Activated B cell treated with CpG ODN at 0.5 μM for 24 hours (primary cell): Measurements from ENCODE around the gene FURIN. TPM values are rescaled to one million over a fixed set of nuclear protein-coding genes. Genes with fewer than 3 reads are reported as not detected.

Experiments
- ATAC-seq: fragments of 200-7000 bp; cut with Tn5 transposase; one replicate; pipeline ENCODE4 v1.10.0; 2021; ENCODE audit warnings: low read depth, mild to moderate bottlenecking, moderate library complexity
- CTCF ChIA-PET: fragments of 350-600 bp; sonication (Branson Sonifier 250); formaldehyde crosslinking; loops from one replicate; lab custom pipeline; 2021; ENCODE audit warnings: antibody characterized with exemption; lab: Charles Lee
- POLR2A ChIA-PET: fragments of 350-600 bp; sonication (Branson Sonifier 250); formaldehyde crosslinking; loops from one replicate; lab custom pipeline; 2021; ENCODE audit warnings: antibody characterized with exemption; lab: Charles Lee
- DNase-seq: peaks from one replicate; pipeline ENCODE4 v3.0.0; 2022
- H3K27ac Mint-ChIP-seq: one replicate; pipeline ENCODE4 v1.8.0; 2020; ENCODE audit warnings: mixed read lengths
- H3K27me3 Mint-ChIP-seq: one replicate; pipeline ENCODE4 v1.8.0; 2021; ENCODE audit warnings: mixed read lengths
- H3K36me3 Mint-ChIP-seq: one replicate; pipeline ENCODE4 v1.8.0; 2021; ENCODE audit warnings: low read depth, mixed read lengths
- H3K4me1 Mint-ChIP-seq: one replicate; pipeline ENCODE4 v1.8.0; 2021; ENCODE audit warnings: mixed read lengths
- H3K4me3 Mint-ChIP-seq: one replicate; pipeline ENCODE4 v1.8.0; 2020; ENCODE audit warnings: mild to moderate bottlenecking, mixed read lengths
- H3K9me3 Mint-ChIP-seq: one replicate; pipeline ENCODE4 v1.8.0; 2020; ENCODE audit warnings: mixed read lengths
- intact Hi-C: fragments of 100-400 bp; cut with micrococcal nuclease; formaldehyde crosslinking; loops from one replicate; pipeline ENCODE4 v1.15.1; 2024
- total RNA-seq: library from RNA; stranded (reverse); gene quantifications from 2 replicates; pipeline ENCODE4 v1.2.3, GENCODE V29; 2022
- TF ChIP-seq, protein P1 (sequence below): fragments of 200-600 bp; IDR thresholded peaks from one replicate; pipeline ENCODE4 v1.8.0; 2022; ENCODE audit warnings: antibody characterized with exemption, mild to moderate bottlenecking

FURIN gene
- total RNA-seq, 1 donor from 2014 or later, result 46.5 TPM

DNA sequence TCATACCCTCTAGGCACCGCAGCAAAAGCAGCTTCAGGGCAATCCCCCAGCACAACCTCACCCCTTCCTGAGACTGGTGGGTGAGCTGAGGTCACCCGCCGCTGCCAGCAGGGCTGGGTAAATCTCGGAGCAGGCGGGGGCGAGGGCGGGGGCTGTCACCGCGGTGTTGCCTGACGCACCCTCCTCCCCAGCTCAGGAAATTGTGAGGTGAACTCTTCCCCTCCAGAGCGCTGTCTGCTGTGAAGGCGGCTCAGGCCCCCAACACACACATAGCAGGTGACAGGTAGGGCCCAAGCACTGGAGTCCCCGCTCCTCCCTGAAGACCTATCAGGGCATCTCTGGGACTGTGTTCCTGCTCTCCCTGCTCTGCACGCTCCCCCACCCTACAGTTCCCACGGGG lies 30.2 kb upstream of the FURIN start:
- intact Hi-C loops, result loop anchor here (1.0 to 2.0 kb wide), 3 partner anchors 9 to 15 kb away; no protein-coding TSS in a partner anchor
- Mint-ChIP-seq H3K27ac (no peak overlapping the region), H3K4me3 (peak overlapping the region; percentile 62), H3K4me1 (peaks cover 39% of the 10 kb centered on the region), H3K36me3 (no peaks in the 10 kb centered on the region), H3K27me3 (no peaks in the 10 kb centered on the region), H3K9me3 (no peaks in the 10 kb centered on the region)
- ATAC-seq, result peak; percentile 89
- POLR2A ChIA-PET, result interaction anchor here (0.6 to 2.9 kb wide), 12 partner anchors 8 to 190 kb away, joined by 3 to 15 read pairs (median 5); partner anchors contain the start of gene BLM
- TF ChIP-seq, protein P1, sequence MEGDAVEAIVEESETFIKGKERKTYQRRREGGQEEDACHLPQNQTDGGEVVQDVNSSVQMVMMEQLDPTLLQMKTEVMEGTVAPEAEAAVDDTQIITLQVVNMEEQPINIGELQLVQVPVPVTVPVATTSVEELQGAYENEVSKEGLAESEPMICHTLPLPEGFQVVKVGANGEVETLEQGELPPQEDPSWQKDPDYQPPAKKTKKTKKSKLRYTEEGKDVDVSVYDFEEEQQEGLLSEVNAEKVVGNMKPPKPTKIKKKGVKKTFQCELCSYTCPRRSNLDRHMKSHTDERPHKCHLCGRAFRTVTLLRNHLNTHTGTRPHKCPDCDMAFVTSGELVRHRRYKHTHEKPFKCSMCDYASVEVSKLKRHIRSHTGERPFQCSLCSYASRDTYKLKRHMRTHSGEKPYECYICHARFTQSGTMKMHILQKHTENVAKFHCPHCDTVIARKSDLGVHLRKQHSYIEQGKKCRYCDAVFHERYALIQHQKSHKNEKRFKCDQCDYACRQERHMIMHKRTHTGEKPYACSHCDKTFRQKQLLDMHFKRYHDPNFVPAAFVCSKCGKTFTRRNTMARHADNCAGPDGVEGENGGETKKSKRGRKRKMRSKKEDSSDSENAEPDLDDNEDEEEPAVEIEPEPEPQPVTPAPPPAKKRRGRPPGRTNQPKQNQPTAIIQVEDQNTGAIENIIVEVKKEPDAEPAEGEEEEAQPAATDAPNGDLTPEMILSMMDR, result no peak
- CTCF ChIA-PET, result interaction anchor here (1.0 to 1.3 kb wide), 3 partner anchors 33 to 94 kb away, joined by 3 to 5 read pairs (median 4); partner anchors contain the start of gene HDDC3
- DNase-seq, result peak; percentile 64

DNA sequence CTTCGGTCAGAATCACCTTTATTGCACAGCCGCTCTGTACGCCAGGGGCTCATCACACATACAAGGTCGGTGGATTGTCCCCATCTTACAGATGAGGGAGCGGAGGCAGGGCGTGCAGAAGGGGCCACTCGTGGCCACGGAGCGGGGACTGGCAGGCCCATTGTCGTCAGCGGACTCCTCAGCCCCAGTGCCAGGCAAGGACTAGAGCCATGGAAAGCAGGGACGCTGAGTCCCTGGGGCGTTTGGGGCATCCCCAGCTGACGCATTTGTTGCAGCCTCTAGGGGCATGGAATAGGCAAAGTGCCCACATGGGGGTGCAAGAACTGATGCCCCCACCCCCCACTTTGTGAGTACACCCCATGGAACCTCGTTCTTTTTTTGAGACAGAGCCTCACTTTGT lies 29.8 kb upstream of the FURIN start:
- TF ChIP-seq, protein P1, result no peak
- Mint-ChIP-seq H3K36me3 (no peaks in the 10 kb centered on the region), H3K4me1 (peaks cover 41% of the 10 kb centered on the region), H3K4me3 (peak overlapping the region; percentile 62), H3K9me3 (no peaks in the 10 kb centered on the region), H3K27ac (no peak overlapping the region), H3K27me3 (no peaks in the 10 kb centered on the region)
- ChIA-PET POLR2A (interaction anchor here (0.6 to 2.9 kb wide), 13 partner anchors 9 to 321 kb away, joined by 3 to 15 read pairs (median 5); partner anchors contain the start of gene BLM), CTCF (interaction anchor here (1.0 to 1.3 kb wide), 4 partner anchors 29 to 93 kb away, joined by 3 to 5 read pairs (median 4); partner anchors contain the start of gene HDDC3)
- intact Hi-C loops, result loop anchor here (1.0 to 2.0 kb wide), 3 partner anchors 9 to 14 kb away; no protein-coding TSS in a partner anchor
- ATAC-seq (peak; percentile 26), DNase-seq (no peak)

DNA sequence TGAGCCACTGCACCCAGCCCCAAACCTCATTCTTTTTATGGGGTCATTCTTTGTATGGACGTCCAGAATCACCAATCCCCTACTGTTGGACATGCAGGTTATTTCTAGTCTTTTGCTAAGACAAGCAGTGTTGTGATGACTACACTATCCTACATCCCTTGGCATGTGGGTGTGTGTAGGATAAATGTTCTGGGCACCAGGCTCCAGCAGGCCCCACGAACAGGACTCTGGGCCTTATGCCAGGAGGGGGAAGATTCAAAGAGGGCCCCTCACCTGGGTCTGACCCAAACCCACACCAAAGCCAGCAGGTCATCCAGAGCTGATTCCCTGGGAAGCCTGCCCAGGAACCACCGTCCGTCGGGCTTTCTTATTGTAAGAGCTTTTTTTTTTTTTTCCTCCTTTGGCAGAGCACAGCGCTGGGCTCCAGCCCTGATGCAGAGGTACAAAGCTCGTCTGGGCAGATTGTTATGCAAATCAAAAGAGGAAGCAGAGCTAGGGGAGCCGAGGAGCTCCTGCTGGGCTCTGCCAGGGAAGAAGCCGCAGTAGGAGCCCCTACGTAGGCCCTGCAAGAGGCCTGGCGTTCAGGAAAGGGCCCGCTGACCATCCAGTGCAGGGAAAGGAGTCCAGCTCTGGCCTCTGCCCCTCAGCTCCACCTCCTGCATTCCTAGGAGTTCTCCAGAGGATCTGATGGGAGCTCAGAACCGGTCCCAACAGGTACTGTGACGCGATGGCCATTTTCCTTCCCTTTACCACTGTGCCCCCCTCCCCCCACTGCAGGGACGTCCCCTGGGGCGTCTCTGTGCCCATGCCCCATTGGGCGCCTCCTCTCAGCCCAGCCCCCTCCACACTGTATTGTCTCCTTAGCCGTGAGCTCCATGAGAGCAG lies 29.0 kb upstream of the FURIN start:
- POLR2A ChIA-PET, result interaction anchor here (0.6 to 2.9 kb wide), 11 partner anchors 8 to 648 kb away, joined by 3 to 15 read pairs (median 6); no protein-coding TSS in a partner anchor
- no peaks in the 10 kb centered on the region for H3K27me3 Mint-ChIP-seq
- intact Hi-C loops, result loop anchor here (2.0 kb wide), 2 partner anchors 13 to 15 kb away; no protein-coding TSS in a partner anchor
- H3K9me3 Mint-ChIP-seq, result no peaks in the 10 kb centered on the region
- H3K27ac Mint-ChIP-seq, result no peak overlapping the region
- peak overlapping the region; percentile 55 for H3K4me3 Mint-ChIP-seq
- H3K36me3 Mint-ChIP-seq, result no peaks in the 10 kb centered on the region
- peaks cover 45% of the 10 kb centered on the region for H3K4me1 Mint-ChIP-seq
- TF ChIP-seq, protein P1, result no peak
- DNase-seq (no peak), ATAC-seq (peak; percentile 62)
- CTCF ChIA-PET, result interaction anchor here (1.1 to 1.2 kb wide), 5 partner anchors 21 to 47 kb away, joined by 3 to 5 read pairs (median 3); no protein-coding TSS in a partner anchor

DNA sequence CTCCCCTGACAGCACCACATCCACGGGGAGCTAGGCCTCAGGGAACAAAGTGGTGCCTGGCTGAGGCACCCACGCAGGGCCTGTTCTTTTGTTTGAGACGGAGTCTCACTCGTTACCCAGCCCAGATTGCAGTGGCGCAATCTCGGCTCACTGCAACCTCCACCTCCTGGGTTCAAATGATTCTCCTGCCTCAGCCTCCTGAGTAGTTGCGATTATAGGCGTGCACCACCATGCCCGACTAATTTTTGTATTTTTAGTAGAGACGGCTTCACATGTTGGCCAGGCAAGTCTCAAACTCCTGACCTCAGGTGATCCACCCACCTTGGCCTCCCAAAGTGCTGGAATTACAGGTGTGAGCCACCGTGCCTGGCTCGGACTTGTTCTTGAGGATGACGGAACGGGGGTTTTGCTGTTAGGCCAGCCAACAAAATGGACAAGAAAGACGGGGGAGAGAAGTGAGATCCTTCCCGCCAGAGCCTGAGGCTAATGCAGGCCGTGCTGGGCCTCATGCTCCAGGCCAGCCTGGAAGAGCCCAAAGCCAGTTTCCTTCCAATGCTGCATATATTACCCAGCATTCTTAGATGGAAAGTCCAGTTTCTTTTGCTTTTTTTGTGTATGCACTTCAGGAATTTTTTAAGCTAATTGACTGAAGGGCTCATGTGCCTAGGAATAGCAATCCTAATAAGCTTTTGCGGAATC lies 28.1 kb upstream of the FURIN start:
- TF ChIP-seq, protein P1, result no peak
- H3K27me3 Mint-ChIP-seq, result no peaks in the 10 kb centered on the region
- H3K4me3 Mint-ChIP-seq, result no peak overlapping the region
- H3K4me1 Mint-ChIP-seq, result peaks cover 49% of the 10 kb centered on the region
- ChIA-PET POLR2A (interaction anchor here (0.9 to 1.9 kb wide), 4 partner anchors 11 to 44 kb away, joined by 3 to 14 read pairs (median 7); no protein-coding TSS in a partner anchor), CTCF (interaction anchor here (1.2 kb wide), 3 partner anchors 22 to 46 kb away, joined by 3 read pairs; no protein-coding TSS in a partner anchor)
- DNase-seq (no peak), ATAC-seq (no peak)
- no peaks in the 10 kb centered on the region for H3K9me3 Mint-ChIP-seq
- no peaks in the 10 kb centered on the region for H3K36me3 Mint-ChIP-seq
- intact Hi-C loops, result no loop called here
- no peak overlapping the region for H3K27ac Mint-ChIP-seq
